GM12864 (cell line): Measurements from ENCODE around the gene SNX32.
A peak's percentile ranks its signal among the peaks of the same experiment; 100 is the strongest.

Experiments used
- DNase-seq: peaks from one replicate; pipeline ENCODE4 v3.0.0-alpha.2; 2011; ENCODE audit warnings: low read depth
- H3K4me3 ChIP-seq: 2 replicates; pipeline ENCODE4 v1.5.1; 2011; ENCODE audit warnings: mild to moderate bottlenecking, low read depth, low read length, control low read depth
- CTCF ChIP-seq: IDR thresholded peaks from 2 replicates; pipeline ENCODE4 v1.5.1; 2011; ENCODE audit warnings: low read depth, mild to moderate bottlenecking, moderate library complexity, low read length, control low read depth, inconsistent platforms; ENCODE audit errors: missing control alignments

SNX32 gene

GRCh38 chr11:65833297-65834030, at the start of gene SNX32:
Gene SNX32, plus strand, starts transcription at chr11:65833963. Its CDS starts 103 bp downstream, at chr11:65834066.
- TF ChIP-seq CTCF: no peak
- H3K4me3 ChIP-seq: peak within 1 kb of the TSS; percentile 51
- peak; percentile 57 for DNase-seq

GRCh38 chr11:65785319-65786007, 48.3 kb upstream of the SNX32 start:
- no peak for TF ChIP-seq CTCF
- H3K4me3 ChIP-seq: no peak overlapping the region
- DNase-seq: no peak

GRCh38 chr11:65786008-65786785, 47.6 kb upstream of the SNX32 start:
- no peak for DNase-seq
- no peak overlapping the region for H3K4me3 ChIP-seq
- no peak for TF ChIP-seq CTCF

- H3K4me3 ChIP-seq: no peak within 1 kb of the TSS; the same call in 1 of the 2 replicates
- TF ChIP-seq CTCF: no peak
- DNase-seq: no peak
Observed at GRCh38 chr11:65786786-65787636, 46.8 kb upstream of the SNX32 start, which contains the start of gene OVOL1. Gene OVOL1, plus strand, starts transcription at chr11:65787063. Its CDS starts 311 bp downstream, at chr11:65787374.

GRCh38 chr11:65787649-65788622, 45.8 kb upstream of the SNX32 start:
- no peak overlapping the region; the same call in 1 of the 2 replicates for H3K4me3 ChIP-seq
- no peak for DNase-seq
- TF ChIP-seq CTCF: no peak
